Stimulated activated CD4-positive, alpha-beta T cell treated with anti-CD3 and anti-CD28 coated beads, Interleukin-12 subunit alpha, Interleukin-12 subunit beta, amount 100 ng/mL, for 4 hours (primary cell): Measurements from ENCODE around the gene TLE1.
"Not testable (repeated sequence)": the region's sequence is repeated elsewhere in the genome, so short reads cannot be mapped to it uniquely, and the experiment has no call there.

Experiments
- DNase-seq: peaks from one replicate; pipeline ENCODE4 v3.0.0-alpha.2; 2020

TLE1 gene

DNA sequence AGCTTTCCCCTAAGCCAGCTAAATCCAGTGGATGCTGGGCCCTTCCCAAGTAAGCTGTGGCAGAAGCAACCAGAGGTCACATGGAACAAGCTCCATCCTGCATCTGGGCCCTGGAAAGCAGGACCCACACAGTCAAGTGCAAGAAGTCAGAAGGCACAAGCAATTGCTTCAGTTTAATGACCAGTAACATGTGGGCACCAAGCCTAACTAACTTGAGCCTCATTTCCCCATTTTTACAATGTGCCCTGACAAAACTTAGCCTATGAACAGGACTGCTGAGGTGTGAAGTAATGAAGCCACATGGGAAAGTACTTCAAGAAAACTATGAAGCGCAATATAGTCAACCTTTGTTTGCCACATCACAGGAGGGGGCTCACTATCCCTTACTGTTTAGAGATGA lies 90.5 kb downstream of the TLE1 start:
- no peak for DNase-seq

DNA sequence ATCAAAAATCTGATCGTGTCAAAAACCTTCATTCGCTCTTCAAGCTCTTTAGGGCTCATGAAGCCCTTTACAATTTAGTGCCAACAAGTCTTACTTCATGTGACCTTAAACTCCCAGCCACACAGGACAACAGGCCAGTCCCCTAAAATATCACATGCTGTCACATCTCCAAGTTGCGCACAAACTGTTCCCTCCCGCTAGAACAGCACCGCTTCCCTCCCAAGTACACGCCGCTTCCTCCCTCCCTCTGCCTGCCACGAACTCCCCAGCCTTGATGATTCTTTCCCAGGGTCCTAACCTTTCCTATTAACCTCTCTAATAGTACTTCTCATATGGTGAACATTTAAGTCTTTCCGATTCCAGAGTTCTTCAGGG lies 91.2 kb downstream of the TLE1 start:
- no peak for DNase-seq

DNA sequence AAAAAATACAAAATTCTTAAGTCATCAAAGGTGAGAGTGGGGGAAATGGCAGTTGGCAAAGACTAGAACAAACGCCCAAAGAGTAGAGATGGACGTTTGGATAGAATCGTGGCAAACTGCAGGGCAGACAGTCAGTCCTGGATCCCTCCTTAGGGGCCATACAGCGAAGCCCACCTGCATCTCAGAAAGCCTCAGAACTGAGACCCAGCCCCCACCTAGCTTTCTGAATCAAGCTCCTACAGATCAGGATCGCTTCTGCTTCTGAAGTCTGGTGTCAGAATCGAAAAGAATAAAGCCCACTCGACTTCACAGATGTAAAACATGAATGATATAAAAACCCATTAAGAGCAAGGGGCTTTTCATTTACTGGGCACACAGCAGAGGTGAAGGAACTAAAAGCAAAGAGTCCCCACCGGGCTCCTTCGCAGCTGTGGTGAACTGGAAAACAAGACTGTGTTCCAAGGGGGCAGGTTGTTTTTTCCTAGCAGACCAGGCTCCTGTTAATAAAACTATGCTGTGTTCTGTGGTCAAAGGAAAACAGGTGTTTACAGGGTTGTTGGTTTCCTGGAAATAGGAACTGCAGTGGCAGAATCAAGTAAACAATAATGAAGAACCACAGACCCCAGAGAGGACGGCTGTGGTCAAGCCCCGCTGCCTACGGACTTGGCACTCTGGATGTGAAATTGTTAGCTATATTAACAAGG lies 91.8 kb downstream of the TLE1 start:
- no peak for DNase-seq

DNA sequence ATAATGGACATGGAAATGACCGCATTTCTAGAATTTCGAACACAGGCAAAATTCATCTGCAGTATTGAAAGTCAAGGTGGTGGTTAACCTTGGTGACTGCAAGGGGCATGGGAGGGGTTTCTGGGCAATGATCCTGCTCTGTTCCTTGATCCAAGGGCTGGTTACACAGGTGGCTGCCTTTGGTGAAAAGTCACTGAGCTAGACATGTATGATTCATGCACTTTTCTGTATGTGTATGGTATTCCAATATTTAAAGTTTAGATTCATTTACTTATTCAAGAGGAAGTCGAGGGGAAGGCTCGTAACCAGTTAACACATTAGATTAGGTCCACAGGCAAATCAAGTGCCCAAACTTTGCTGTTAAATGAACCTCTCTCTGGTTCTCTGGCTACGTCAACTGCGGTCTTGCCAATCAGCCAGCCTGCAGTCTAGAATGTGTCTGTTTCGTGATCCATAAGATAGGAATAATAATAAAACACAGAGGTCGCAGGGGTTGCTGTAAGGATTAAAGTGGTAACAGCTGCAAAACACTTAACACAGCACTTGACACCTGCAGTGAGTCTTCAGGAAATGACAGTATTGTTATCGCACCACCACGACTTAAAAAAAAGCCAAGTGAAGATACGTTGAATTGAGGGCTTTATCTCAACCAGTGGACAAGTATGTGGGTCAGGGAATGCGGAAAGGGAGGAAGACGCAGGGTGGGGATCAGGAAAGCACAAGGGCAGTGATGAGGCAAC lies 92.5 kb downstream of the TLE1 start:
- DNase-seq: no peak

DNA sequence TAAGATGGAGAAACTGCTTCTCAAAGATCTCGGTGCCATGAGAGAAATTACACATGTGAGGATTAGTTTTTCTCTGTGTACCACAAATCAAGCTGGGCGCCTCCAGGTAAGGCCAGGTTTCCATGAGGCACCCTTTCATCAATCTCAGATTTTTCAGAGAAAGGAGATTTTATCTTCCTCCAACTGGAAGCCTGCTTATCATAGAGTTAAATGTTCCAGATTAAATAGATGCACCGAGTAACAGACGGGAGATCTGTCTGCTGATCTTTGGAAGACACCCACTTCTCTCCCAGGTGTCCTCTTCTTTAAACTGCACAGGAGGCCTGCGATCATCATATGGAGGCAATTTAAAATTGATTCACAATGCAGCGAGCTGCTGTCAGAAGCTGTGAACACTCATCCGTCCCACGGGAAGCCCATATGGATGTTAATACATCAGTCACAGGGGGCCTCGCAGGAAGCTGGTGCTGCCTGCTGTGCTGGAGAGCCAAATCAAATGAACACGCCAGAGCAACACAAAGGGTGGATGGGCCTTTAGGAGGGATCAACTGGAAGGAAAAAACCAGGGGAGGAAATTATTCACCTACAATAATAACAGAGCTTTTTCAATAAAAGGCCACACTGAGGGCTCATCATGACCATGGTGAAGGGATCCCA lies 93.3 kb downstream of the TLE1 start:
- DNase-seq: no peak

DNA sequence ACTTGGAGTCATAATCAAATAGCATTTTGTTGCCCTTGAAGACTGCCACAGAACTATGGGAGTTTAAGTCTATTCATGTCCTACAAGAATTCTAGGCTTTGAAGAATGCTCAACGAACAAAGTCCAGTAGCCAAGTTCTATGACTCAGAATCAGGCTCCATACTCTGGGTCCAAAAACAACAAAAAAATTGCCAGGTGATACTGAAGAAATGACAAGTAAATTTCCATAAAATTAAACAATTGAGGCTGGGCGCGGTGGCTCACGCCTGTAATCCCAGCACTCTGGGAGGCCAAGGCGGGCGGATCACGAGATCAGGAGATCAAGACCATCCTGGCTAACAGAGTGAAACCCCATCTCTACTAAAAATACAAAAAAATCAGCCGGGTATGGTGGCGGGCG lies 94.1 kb downstream of the TLE1 start:
- not testable (repeated sequence) for DNase-seq

DNA sequence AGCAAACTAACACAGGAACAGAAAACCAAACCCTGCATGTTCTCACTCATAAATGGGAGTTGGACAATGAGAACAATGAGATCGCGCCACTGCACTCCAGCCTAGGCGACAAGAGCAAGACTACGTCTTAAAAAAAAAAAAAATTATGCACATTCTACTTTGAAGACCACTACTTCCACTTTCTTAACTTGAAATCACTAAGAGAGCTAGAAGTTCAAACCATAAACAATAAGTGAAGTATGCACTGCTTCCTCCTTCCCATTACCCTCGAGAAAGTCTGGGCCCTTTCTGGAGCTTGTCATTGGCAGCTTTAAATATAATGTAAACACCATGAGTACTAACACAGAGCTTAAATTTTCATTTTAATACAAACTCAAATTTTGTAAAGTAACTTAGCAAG lies 94.9 kb downstream of the TLE1 start:
- no peak for DNase-seq

DNA sequence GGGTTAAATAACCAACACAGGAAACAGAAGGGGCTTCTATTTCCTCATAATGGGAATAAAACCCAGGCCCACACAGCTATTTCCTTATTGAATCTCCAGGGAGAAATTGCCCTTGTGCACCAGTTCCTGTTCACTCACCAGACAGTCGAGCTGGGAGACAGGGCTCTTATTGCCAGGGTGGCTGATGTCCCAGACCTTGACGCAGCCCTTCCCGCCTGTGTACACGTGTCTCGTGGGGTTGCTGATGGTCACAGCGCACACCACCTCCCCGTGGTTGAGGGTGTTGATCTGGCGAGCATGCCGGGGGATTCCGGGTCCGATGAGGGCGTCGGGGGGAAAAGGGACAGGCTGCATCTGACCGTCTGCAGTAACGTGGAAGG lies 96.5 kb downstream of the TLE1 start:
- no peak for DNase-seq

DNA sequence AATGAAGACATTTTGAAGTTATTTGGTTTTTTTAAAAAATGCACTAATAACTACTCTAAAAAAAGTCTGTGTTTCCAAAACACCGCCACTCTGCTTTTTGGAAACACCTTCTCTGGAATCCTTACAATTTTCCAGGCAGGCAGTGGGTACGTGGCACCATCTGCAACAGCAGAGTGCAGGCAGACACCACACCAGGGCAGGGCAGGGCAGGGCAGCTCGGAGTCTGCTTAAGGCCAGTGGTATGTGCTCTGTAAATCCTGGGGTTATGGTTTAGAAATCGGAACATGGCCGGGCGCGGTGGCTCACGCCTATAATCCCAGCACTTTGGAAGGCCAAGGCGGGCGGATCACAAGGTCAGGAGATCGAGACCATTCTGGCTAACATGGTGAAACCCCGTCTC lies 97.6 kb downstream of the TLE1 start:
- no peak for DNase-seq

DNA sequence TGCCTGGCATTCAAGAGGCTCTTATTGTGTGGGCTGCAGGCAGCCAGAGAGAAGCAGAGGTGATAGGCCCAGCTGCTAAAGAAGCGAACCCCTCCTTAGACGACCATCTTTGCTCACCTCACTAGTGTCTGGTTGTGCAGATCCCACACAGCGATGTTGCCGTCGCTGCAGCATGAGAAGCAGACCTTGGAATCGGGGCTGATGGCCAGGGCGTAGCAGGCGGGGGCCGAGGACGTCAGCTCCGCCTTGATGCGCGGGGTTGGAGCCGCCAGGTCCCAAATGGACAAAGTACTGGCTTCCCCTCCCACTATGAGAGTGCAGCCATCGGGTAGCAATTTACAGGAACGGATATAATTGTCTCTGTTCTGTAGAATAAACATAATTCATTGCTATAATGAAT lies 98.7 kb downstream of the TLE1 start:
- DNase-seq: no peak

DNA sequence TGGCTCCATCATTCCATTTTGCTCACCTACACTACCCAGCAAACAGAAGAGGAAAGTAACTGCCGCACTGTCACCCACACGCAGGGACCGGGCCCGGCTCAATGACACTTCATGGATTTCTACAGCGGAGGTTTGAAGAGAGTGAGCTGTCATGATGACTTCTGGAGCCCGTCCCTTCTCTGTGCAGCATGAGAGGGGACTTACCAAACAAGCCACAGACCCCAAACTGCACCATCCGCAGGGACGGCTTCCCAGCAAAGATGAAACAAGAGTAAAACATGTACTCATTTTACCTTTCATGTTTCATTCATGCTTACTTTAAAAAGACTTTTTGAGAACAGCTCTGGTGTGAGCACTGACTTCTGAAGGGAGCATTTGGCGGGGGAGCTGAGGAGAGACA lies 99.5 kb downstream of the TLE1 start:
- no peak for DNase-seq

DNA sequence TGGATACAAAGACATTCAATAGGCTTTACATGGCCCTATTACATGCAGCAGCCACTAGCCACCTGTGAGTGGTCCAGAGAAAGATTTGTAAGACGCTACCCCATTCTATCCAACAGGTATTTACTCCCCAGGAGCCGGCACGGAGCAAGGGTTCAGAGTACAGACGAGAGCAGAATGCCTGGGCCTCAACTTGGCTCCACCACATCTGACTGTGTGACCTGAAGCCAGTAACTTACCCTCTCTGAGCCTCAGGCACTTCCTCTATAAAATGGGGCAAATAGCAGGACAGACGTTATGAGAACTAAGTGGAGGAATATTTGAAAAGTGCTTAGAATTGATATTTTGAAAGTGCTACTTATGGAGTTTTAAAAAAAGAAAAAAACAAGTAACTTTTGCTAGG lies 100.0 kb downstream of the TLE1 start:
- DNase-seq: no peak

DNA sequence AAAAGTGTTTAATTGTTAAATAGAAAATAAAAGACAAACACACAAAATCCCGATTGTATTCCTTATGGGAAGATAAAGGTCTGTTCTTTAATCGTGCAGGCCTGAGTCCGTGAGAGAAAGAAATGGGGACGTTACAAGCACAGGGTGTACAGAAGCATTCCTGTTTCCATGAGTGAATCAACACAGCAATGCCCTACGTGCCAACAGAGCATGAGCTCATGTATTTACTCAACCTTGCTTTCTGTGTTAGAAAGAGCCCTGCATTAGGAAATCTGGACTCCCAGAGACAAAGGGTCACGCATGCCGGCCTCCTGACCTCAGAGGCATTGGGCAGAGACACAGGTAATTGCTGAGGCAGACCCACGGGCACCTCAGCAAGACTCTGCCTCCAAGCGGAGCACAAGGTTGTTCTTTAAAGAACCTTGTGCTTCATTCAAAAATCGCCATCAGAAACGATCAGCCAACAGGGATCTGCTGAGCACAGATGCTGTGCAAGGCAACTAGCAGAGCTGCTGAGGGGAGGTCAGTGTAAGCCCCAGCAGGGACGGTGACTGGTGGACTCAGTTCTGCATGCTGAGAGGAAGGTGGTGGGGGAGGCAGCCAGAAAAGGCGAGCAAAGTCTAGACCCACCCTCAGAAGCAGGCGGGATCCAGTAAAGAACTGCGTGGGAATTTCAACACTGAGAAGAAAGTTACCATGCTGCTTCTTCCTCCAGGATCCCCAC lies 101.0 kb downstream of the TLE1 start:
- no peak for DNase-seq

DNA sequence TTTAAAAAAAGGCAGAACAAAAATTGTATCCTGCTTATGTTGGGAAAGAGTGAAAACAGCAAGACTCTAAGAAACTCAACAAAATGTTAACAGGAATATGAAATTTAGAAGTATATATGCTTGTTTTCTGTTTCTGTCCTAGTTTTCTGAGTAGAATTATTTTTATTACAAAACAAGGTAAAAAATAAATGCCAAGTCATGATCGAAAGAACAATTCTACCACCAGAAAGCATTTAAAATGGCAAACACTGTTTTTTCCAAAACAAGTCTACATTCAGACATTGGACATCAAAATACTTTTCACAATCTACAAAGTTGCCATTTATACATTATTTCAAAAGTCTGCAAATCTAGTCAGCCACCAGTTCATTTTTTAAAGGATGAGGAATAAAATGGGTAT lies 102.6 kb downstream of the TLE1 start:
- DNase-seq: no peak

DNA sequence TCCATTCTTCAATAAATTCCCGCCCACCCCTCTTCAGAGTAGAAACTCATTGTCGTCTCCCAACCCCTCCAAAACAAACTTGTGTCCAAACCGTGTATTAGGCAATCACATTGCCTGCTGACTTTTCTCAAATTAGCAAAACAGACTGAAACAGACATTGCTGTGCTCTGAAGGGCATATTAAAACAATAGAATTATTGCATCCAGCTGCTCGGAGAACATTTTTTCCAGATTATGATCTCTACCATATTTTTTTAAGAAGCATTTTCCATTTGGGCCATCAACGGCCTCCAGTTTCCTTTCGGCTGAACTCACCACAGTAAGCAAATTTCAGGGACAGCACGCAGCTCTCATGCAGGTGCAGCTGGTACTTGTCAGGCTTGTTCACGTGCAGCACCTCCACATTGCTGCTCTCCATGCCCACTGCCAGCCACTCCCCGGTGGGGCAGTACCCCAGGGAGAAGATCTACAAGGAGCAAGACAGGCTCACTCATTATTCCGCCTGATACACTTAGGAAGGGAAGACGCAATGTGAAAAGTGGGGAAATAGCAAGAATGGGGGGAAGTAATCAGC lies 104.1 kb downstream of the TLE1 start:
- DNase-seq: no peak

DNA sequence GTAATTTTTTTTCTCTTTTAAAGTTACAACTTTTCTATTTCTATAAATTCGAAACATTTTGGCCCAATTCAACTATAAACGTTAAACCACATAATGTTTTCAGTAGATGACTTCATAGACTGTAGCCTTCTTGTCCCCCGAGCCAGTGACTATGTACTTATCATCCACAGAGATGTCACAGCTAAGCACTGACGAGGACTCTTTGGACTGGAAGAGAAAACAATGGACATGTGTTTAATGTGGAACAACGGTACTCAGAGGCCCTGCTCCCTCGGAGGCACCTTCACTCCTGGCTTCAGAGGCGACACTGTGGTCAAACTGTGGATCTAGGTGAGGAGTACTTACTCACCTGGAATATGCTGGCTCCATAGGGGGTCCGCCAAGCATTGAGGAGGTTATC lies 105.2 kb downstream of the TLE1 start:
- DNase-seq: no peak

DNA sequence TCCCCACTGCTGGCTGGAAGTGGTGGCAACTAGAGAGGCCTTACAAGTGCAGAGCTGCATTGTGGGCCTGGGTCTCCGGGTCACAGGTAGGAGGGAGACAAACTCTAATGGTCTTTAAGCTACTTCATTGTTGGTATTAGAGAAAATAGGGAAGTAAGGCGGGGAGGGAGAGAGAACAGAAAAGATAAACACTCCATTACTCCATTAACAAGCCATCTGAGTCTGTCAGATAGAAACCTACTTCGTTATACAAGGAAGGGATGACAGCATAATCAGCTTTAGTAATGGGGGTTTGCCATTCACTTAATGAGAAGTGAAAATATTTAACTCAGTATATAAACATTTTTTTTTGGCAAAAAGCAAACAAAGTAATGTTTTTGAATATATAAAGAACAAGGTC lies 107.4 kb downstream of the TLE1 start:
- DNase-seq: no peak

DNA sequence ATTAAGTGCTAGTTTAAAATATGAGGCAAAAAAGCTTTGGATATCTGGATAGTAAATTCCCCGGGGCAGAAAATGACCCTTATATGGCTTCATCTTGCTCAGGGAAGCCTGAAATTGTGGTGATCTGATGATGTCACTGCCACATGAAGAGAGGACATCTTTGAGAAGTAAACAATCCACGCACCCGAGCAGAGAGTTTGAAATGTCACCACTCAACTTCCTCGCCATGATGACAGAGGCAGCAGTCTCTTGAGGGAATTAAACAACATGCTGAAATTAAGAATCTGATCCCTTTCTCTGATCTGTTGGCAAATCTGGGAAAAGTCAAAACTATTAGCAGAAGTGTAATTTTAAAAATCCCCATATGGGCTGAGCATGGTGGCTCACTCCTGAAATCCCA lies 110.0 kb downstream of the TLE1 start:
- no peak for DNase-seq

DNA sequence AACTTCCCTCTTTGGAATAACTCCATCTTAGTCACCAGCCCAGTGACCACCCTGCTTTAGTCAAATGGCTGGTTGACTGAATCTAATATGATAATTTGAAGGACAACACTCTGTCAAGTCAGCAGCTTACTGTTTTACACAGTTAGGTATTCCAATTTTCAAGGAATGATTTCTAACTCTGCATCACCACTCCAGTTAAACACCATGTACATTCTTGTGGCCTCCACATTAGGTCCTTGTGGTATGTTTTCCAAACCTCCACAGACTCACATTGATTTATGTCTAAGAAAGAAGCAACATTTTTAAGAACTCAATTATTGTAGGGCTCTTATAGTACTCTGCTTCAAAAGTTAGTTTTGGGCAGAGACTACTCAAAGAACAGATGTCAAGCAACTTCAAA lies 110.7 kb downstream of the TLE1 start:
- DNase-seq: no peak

DNA sequence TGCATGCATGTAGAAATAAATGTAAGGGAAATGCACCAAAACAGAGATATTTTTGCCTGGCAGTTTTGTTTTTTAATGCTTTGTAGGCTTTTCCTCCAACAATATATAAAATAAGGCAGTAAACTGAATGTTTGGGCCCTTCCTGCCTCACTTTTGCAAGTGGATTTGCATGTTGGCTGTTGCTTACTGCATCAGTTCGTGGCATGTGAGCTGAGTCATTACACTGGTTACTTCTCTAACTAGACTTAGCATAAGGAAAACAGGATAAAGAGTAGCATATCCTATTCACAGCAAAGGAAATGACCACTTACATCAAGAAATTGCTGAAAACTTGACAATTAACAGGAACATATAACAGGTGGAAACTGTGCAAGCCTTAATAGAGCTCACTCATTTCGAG lies 113.4 kb downstream of the TLE1 start:
- no peak for DNase-seq

DNA sequence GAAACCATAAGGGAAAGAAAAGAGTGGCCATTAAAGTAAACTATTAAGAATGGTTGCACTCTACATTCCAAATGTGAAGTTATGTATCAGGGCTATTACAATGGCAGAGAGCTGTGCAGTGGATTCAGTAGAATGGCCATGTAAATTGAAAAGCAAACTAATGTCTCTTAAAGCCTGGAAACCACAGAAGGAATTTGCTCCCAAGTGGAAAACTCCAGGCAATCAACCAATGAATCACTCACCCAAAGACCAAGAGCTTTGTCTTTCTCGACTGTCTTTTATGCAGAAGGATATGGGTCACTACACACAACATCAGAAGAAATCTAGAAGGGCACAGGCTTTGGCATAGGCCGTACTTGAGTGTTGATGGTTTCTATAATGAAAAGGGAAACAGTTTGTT lies 114.9 kb downstream of the TLE1 start:
- no peak for DNase-seq

DNA sequence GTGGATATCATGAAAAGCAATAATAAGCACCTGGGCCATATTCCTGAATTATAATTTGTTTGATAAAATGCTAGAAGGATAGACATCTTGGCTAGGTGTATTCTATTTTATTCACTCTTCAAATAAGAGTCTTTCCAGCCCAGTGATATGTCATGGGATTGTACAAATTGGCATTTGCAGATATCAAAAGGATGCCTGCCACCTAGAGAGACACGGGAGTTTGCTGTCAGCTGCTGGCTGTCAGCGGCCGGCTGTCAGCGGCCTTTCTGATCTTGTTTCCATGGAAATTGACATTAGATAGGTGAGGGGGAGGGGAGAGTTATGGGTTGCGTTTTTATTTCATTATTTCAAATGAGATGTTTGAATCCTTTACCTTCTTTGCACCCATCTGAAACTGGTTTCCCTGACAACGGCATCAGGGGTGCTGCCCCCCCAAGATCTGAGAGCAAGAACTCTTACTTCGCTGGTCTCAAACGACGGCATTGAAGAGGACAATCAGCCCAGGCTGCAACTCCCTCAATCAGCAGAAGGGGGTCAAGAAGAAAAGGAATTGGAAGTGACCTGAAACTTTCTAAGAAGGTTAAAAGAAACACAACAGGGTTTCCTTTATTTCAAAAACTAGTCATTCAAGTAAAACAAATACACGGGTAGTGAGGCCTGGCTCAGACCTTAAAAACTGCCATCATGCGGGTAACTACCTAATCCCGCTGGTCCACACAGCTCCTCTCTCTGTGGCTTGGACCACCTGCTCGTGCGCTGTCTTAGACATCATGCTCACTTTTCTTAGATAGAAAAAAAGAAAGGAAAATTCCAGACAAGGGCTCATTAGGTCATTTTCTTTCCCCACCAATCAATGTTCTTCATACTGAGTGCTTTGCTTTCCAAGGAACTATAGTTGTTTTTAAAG lies 115.7 kb downstream of the TLE1 start:
- DNase-seq: no peak
